Astrocyte (in vitro differentiated cells and primary cell): ENCODE measurements around the gene CCHCR1. TPM values are rescaled to one million over a fixed set of nuclear protein-coding genes. Genes with fewer than 3 reads are reported as not detected.
"Not testable (repeated sequence)": the region's sequence is repeated elsewhere in the genome, so short reads cannot be mapped to it uniquely, and the experiment has no call there.

Experiments used
- DNase-seq: peaks from one replicate; pipeline ENCODE4 v3.0.0-alpha.2; 2010; ENCODE audit warnings: low read depth
- FAIRE-seq: peaks from 2 replicates; lab custom pipeline; 2011; peaks lifted over from hg19 to GRCh38; lab: Jason Lieb, UNC
- H2AFZ ChIP-seq: 2 replicates; pipeline ENCODE4 v1.6.0; 2012; ENCODE audit warnings: low read depth, low read length, inconsistent platforms
- H3K27ac ChIP-seq: 2 replicates; pipeline ENCODE4 v1.5.1; 2011; ENCODE audit warnings: low read depth, low read length, inconsistent platforms
- H3K27me3 ChIP-seq: 2 replicates; pipeline ENCODE4 v1.6.0; 2011; ENCODE audit warnings: low read length, inconsistent platforms; ENCODE audit not compliant: insufficient read depth
- H3K36me3 ChIP-seq: 2 replicates; pipeline ENCODE4 v1.5.1; 2011; ENCODE audit warnings: low read length, inconsistent platforms; ENCODE audit not compliant: insufficient read depth
- H3K4me1 ChIP-seq: 2 replicates; pipeline ENCODE4 v1.5.1; 2011; ENCODE audit warnings: low read length, inconsistent platforms; ENCODE audit not compliant: insufficient read depth
- H3K4me2 ChIP-seq: 2 replicates; pipeline ENCODE4 v1.6.0; 2012; ENCODE audit warnings: low read length, inconsistent platforms
- H3K4me3 ChIP-seq: 2 replicates; pipeline ENCODE4 v1.5.1; 2011; ENCODE audit warnings: low read depth, mild to moderate bottlenecking, low read length, inconsistent platforms; ENCODE audit not compliant: insufficient read depth
- H3K79me2 ChIP-seq: 2 replicates; pipeline ENCODE4 v1.6.0; 2012; ENCODE audit warnings: mild to moderate bottlenecking, low read length, inconsistent platforms; ENCODE audit not compliant: insufficient read depth
- H3K9ac ChIP-seq: 2 replicates; pipeline ENCODE4 v1.6.0; 2012; ENCODE audit warnings: mild to moderate bottlenecking, low read length, inconsistent platforms
- H3K9me3 ChIP-seq: 2 replicates; pipeline ENCODE4 v1.5.1; 2012; ENCODE audit warnings: low read depth, mild to moderate bottlenecking, low read length, inconsistent platforms; ENCODE audit not compliant: insufficient read depth
- H4K20me1 ChIP-seq: 2 replicates; pipeline ENCODE4 v1.6.0; 2012; ENCODE audit warnings: low read length, inconsistent platforms; ENCODE audit not compliant: insufficient read depth
- H3K27ac Mint-ChIP-seq: one replicate; pipeline ENCODE4 v1.8.0; 2021; ENCODE audit warnings: mild to moderate bottlenecking, mixed read lengths; ENCODE audit not compliant: unreplicated experiment
- H3K27me3 Mint-ChIP-seq: one replicate; pipeline ENCODE4 v1.8.0; 2021; ENCODE audit warnings: low read depth, mixed read lengths; ENCODE audit not compliant: unreplicated experiment
- H3K36me3 Mint-ChIP-seq: one replicate; pipeline ENCODE4 v1.8.0; 2021; ENCODE audit warnings: low read depth, mixed read lengths; ENCODE audit not compliant: unreplicated experiment
- H3K4me1 Mint-ChIP-seq: one replicate; pipeline ENCODE4 v1.8.0; 2021; ENCODE audit warnings: low read depth, mixed read lengths; ENCODE audit not compliant: unreplicated experiment
- H3K4me3 Mint-ChIP-seq: one replicate; pipeline ENCODE4 v1.8.0; 2021; ENCODE audit warnings: mild to moderate bottlenecking, moderate library complexity, mixed read lengths; ENCODE audit not compliant: unreplicated experiment
- H3K9me3 Mint-ChIP-seq: one replicate; pipeline ENCODE4 v1.8.0; 2021; ENCODE audit warnings: mild to moderate bottlenecking, mixed read lengths; ENCODE audit not compliant: unreplicated experiment
- CTCF ChIP-seq: IDR thresholded peaks from 2 replicates; pipeline ENCODE4 v1.5.1; 2011; ENCODE audit warnings: low read depth, mild to moderate bottlenecking, inconsistent platforms, low read length, moderate library complexity; ENCODE audit not compliant: insufficient read depth
- EZH2 ChIP-seq: IDR thresholded peaks from 2 replicates; pipeline ENCODE4 v1.6.1; 2012; ENCODE audit warnings: mild to moderate bottlenecking, low read length, inconsistent platforms; ENCODE audit not compliant: insufficient read depth
- total RNA-seq: library from RNA; stranded (reverse); gene quantifications from 2 replicates; pipeline ENCODE4 v1.2.1, GENCODE V29; 2021

Gene CCHCR1
- total RNA-seq, 1 donor from 2014 or later = 11.5 TPM

GRCh38 chr6:31190488-31190887 is 32.9 kb upstream of the CCHCR1 start:
- H3K27ac Mint-ChIP-seq = no peak overlapping the region
- no peak overlapping the region for H2AFZ ChIP-seq
- H3K9me3 ChIP-seq = no peaks in the 10 kb centered on the region
- H3K4me3 Mint-ChIP-seq = no peak overlapping the region
- H3K9me3 Mint-ChIP-seq = no peaks in the 10 kb centered on the region
- H3K36me3 Mint-ChIP-seq = no peaks in the 10 kb centered on the region
- no peak overlapping the region for H3K4me3 ChIP-seq
- H3K27me3 Mint-ChIP-seq = no peaks in the 10 kb centered on the region
- no peak for DNase-seq
- H3K4me2 ChIP-seq = no peak overlapping the region
- no peak for FAIRE-seq
- H3K27me3 ChIP-seq = no peaks in the 10 kb centered on the region
- no peak overlapping the region for H3K27ac ChIP-seq
- no peaks in the 10 kb centered on the region for H4K20me1 ChIP-seq
- H3K4me1 Mint-ChIP-seq = no peaks in the 10 kb centered on the region
- no peak overlapping the region for H3K9ac ChIP-seq
- no peaks in the 10 kb centered on the region for H3K79me2 ChIP-seq
- H3K4me1 ChIP-seq = no peaks in the 10 kb centered on the region
- no peaks in the 10 kb centered on the region for H3K36me3 ChIP-seq
- TF ChIP-seq EZH2 = no peak
- TF ChIP-seq CTCF = no peak

DNA sequence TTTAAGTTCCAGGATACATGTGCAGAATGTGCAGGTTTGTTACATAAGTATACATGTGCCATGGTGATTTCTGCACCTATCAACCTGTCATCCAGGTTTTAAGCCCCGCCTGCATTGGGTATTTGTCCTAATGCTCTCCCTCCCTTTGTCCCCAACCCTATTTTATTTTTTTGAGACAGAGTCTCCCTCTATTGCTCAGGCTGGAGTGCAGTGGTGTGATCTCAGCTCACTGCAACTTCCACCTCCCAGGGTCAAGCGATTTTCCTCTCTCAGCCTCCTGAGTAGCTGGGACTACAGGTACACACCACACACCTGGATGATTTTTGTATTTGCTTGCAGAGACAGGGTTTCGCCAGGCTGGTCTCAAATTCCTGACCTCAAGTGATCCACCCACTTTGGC is 31.6 kb upstream of the CCHCR1 start:
- not testable (repeated sequence) for H2AFZ ChIP-seq, H3K79me2 ChIP-seq, DNase-seq, H3K4me3 Mint-ChIP-seq, H3K36me3 ChIP-seq, H3K9me3 ChIP-seq, H3K4me1 Mint-ChIP-seq, H3K36me3 Mint-ChIP-seq, H3K27ac Mint-ChIP-seq, H3K4me2 ChIP-seq, H3K9me3 Mint-ChIP-seq, H3K9ac ChIP-seq, H4K20me1 ChIP-seq, H3K27ac ChIP-seq, H3K27me3 Mint-ChIP-seq, H3K27me3 ChIP-seq, FAIRE-seq, H3K4me3 ChIP-seq, H3K4me1 ChIP-seq

GRCh38 chr6:31187780-31188194 is 30.2 kb upstream of the CCHCR1 start:
- H3K27me3 ChIP-seq = no peaks in the 10 kb centered on the region
- H3K4me1 ChIP-seq = no peaks in the 10 kb centered on the region
- no peaks in the 10 kb centered on the region for H3K9me3 Mint-ChIP-seq
- no peak overlapping the region for H3K27ac Mint-ChIP-seq
- H3K27me3 Mint-ChIP-seq = peaks cover 2% of the 10 kb centered on the region
- DNase-seq (no peak), FAIRE-seq (no peak)
- no peak overlapping the region for H3K4me2 ChIP-seq
- no peak overlapping the region for H3K4me3 Mint-ChIP-seq
- no peak overlapping the region for H2AFZ ChIP-seq
- TF ChIP-seq CTCF (no peak), EZH2 (no peak)
- H3K4me3 ChIP-seq = no peak overlapping the region
- H3K79me2 ChIP-seq = no peaks in the 10 kb centered on the region
- H3K4me1 Mint-ChIP-seq = no peaks in the 10 kb centered on the region
- no peaks in the 10 kb centered on the region for H3K36me3 ChIP-seq
- no peak overlapping the region for H3K9ac ChIP-seq
- no peaks in the 10 kb centered on the region for H3K9me3 ChIP-seq
- no peak overlapping the region for H3K27ac ChIP-seq
- no peaks in the 10 kb centered on the region for H3K36me3 Mint-ChIP-seq
- H4K20me1 ChIP-seq = no peaks in the 10 kb centered on the region
